ENCODE measurements around the gene PDZRN4.
"Not testable (repeated sequence)": the region's sequence is repeated elsewhere in the genome, so short reads cannot be mapped to it uniquely, and the experiment has no call there.

Gene PDZRN4

GRCh38 chr12:41536813-41537490 lies 348.8 kb downstream of the PDZRN4 start:
- H3K4me1 Mint-ChIP-seq, result no peaks in the 10 kb centered on the region
- no peaks in the 10 kb centered on the region for H3K9me3 Mint-ChIP-seq
- H3K36me3 Mint-ChIP-seq, result no peaks in the 10 kb centered on the region
- H3K27ac Mint-ChIP-seq, result no peak overlapping the region
- ATAC-seq (peak; percentile 68), DNase-seq (ENCODE audit: low spot score in 2 of 2) (no peak)
- no peak overlapping the region for H3K4me3 Mint-ChIP-seq

- Mint-ChIP-seq H3K27ac (no peak overlapping the region), H3K4me1 (no peaks in the 10 kb centered on the region), H3K36me3 (no peaks in the 10 kb centered on the region), H3K4me3 (no peak overlapping the region), H3K9me3 (no peaks in the 10 kb centered on the region)
- no peak for ATAC-seq
- DNase-seq (ENCODE audit: low spot score in 2 of 2), result no peak
These were observed 349.4 kb downstream of the PDZRN4 start for GRCh38 chr12:41537522-41537921.

GRCh38 chr12:41545761-41546160 lies 357.6 kb downstream of the PDZRN4 start:
- Mint-ChIP-seq H3K4me3 (no peak overlapping the region), H3K9me3 (no peaks in the 10 kb centered on the region), H3K4me1 (no peaks in the 10 kb centered on the region), H3K27ac (no peak overlapping the region), H3K36me3 (no peaks in the 10 kb centered on the region)
- DNase-seq (ENCODE audit: low spot score in 2 of 2) (no peak), ATAC-seq (no peak)

GRCh38 chr12:41547071-41547470 lies 359.0 kb downstream of the PDZRN4 start:
- H3K36me3 Mint-ChIP-seq; H3K9me3 Mint-ChIP-seq; H3K27ac Mint-ChIP-seq; H3K4me3 Mint-ChIP-seq; H3K4me1 Mint-ChIP-seq; ATAC-seq; DNase-seq (ENCODE audit: low spot score in 2 of 2): not testable (repeated sequence)

GRCh38 chr12:41548926-41549325 lies 360.8 kb downstream of the PDZRN4 start:
- Mint-ChIP-seq H3K4me3 (no peak overlapping the region), H3K9me3 (no peaks in the 10 kb centered on the region), H3K4me1 (no peaks in the 10 kb centered on the region), H3K27ac (no peak overlapping the region), H3K36me3 (no peaks in the 10 kb centered on the region)
- ATAC-seq (no peak), DNase-seq (ENCODE audit: low spot score in 2 of 2) (no peak)

- ATAC-seq, result no peak
- H3K27ac Mint-ChIP-seq, result no peak overlapping the region
- H3K9me3 Mint-ChIP-seq, result no peaks in the 10 kb centered on the region
- H3K4me1 Mint-ChIP-seq, result no peaks in the 10 kb centered on the region
- no peak for DNase-seq (ENCODE audit: low spot score in 2 of 2)
- H3K36me3 Mint-ChIP-seq, result no peaks in the 10 kb centered on the region
- H3K4me3 Mint-ChIP-seq, result no peak overlapping the region
These were observed 364.5 kb downstream of the PDZRN4 start for GRCh38 chr12:41552588-41552987.

- no peaks in the 10 kb centered on the region for H3K4me1 Mint-ChIP-seq
- no peaks in the 10 kb centered on the region for H3K9me3 Mint-ChIP-seq
- no peak overlapping the region for H3K27ac Mint-ChIP-seq
- no peaks in the 10 kb centered on the region for H3K36me3 Mint-ChIP-seq
- DNase-seq (ENCODE audit: low spot score in 2 of 2) (no peak), ATAC-seq (no peak)
- H3K4me3 Mint-ChIP-seq, result no peak overlapping the region
These were observed 368.1 kb downstream of the PDZRN4 start for GRCh38 chr12:41556176-41556575.

- H3K4me1 Mint-ChIP-seq, result no peaks in the 10 kb centered on the region
- no peak overlapping the region for H3K27ac Mint-ChIP-seq
- DNase-seq (ENCODE audit: low spot score in 2 of 2) (no peak), ATAC-seq (no peak)
- H3K4me3 Mint-ChIP-seq, result no peak overlapping the region
- H3K9me3 Mint-ChIP-seq, result no peaks in the 10 kb centered on the region
- no peaks in the 10 kb centered on the region for H3K36me3 Mint-ChIP-seq
These were observed 369.2 kb downstream of the PDZRN4 start for GRCh38 chr12:41557344-41557743.

GRCh38 chr12:41558671-41559070 lies 370.6 kb downstream of the PDZRN4 start:
- Mint-ChIP-seq H3K4me1 (no peaks in the 10 kb centered on the region), H3K36me3 (no peaks in the 10 kb centered on the region), H3K27ac (no peak overlapping the region), H3K9me3 (no peaks in the 10 kb centered on the region), H3K4me3 (no peak overlapping the region)
- ATAC-seq (no peak), DNase-seq (ENCODE audit: low spot score in 2 of 2) (no peak)

- Mint-ChIP-seq H3K36me3 (no peaks in the 10 kb centered on the region), H3K4me1 (no peaks in the 10 kb centered on the region), H3K27ac (no peak overlapping the region), H3K9me3 (no peaks in the 10 kb centered on the region), H3K4me3 (no peak overlapping the region)
- DNase-seq (ENCODE audit: low spot score in 2 of 2) (no peak), ATAC-seq (no peak)
These were observed 374.9 kb downstream of the PDZRN4 start for GRCh38 chr12:41563051-41563450.

GRCh38 chr12:41564816-41565215 lies 376.7 kb downstream of the PDZRN4 start:
- H3K4me3 Mint-ChIP-seq, result no peak overlapping the region
- ATAC-seq (no peak), DNase-seq (ENCODE audit: low spot score in 2 of 2) (no peak)
- H3K36me3 Mint-ChIP-seq, result no peaks in the 10 kb centered on the region
- no peaks in the 10 kb centered on the region for H3K9me3 Mint-ChIP-seq
- no peak overlapping the region for H3K27ac Mint-ChIP-seq
- no peaks in the 10 kb centered on the region for H3K4me1 Mint-ChIP-seq

- DNase-seq (ENCODE audit: low spot score in 2 of 2) (no peak), ATAC-seq (no peak)
- Mint-ChIP-seq H3K9me3 (no peaks in the 10 kb centered on the region), H3K27ac (no peak overlapping the region), H3K36me3 (no peaks in the 10 kb centered on the region), H3K4me3 (no peak overlapping the region), H3K4me1 (no peaks in the 10 kb centered on the region)
These were observed 378.6 kb downstream of the PDZRN4 start for GRCh38 chr12:41566703-41567102.

- no peak for DNase-seq (ENCODE audit: low spot score in 2 of 2)
- Mint-ChIP-seq H3K9me3 (no peaks in the 10 kb centered on the region), H3K4me3 (no peak overlapping the region), H3K4me1 (no peaks in the 10 kb centered on the region), H3K36me3 (no peaks in the 10 kb centered on the region), H3K27ac (no peak overlapping the region)
- ATAC-seq, result no peak
These were observed 385.3 kb downstream of the PDZRN4 start for GRCh38 chr12:41573445-41573844.

- H3K4me1 Mint-ChIP-seq, result no peaks in the 10 kb centered on the region
- no peaks in the 10 kb centered on the region for H3K36me3 Mint-ChIP-seq
These were observed 388.8 kb downstream of the PDZRN4 start for GRCh38 chr12:41576925-41577324.

GRCh38 chr12:41577995-41578394 lies 389.9 kb downstream of the PDZRN4 start:
- Mint-ChIP-seq H3K27ac (no peak overlapping the region), H3K9me3 (no peaks in the 10 kb centered on the region), H3K4me1 (no peaks in the 10 kb centered on the region), H3K36me3 (no peaks in the 10 kb centered on the region), H3K4me3 (no peak overlapping the region)
- DNase-seq (ENCODE audit: low spot score in 2 of 2) (no peak), ATAC-seq (no peak)

More at GRCh38 chr12:41576925-41577324, 388.8 kb downstream of the PDZRN4 start:
- Mint-ChIP-seq H3K9me3 (no peaks in the 10 kb centered on the region), H3K4me3 (no peak overlapping the region), H3K27ac (no peak overlapping the region)
- ATAC-seq (no peak), DNase-seq (ENCODE audit: low spot score in 2 of 2) (no peak)

GRCh38 chr12:41585784-41586183 lies 397.7 kb downstream of the PDZRN4 start:
- Mint-ChIP-seq H3K4me3 (no peak overlapping the region), H3K4me1 (no peaks in the 10 kb centered on the region), H3K27ac (no peak overlapping the region), H3K9me3 (no peaks in the 10 kb centered on the region), H3K36me3 (no peaks in the 10 kb centered on the region)
- DNase-seq (ENCODE audit: low spot score in 2 of 2) (no peak), ATAC-seq (peak; percentile 21)

- Mint-ChIP-seq H3K4me3 (no peak overlapping the region), H3K9me3 (no peaks in the 10 kb centered on the region), H3K4me1 (no peaks in the 10 kb centered on the region), H3K27ac (no peak overlapping the region), H3K36me3 (no peaks in the 10 kb centered on the region)
- no peak for ATAC-seq
- DNase-seq (ENCODE audit: low spot score in 2 of 2), result no peak
These were observed 399.5 kb downstream of the PDZRN4 start for GRCh38 chr12:41587574-41587973.
